Glutamatergic neuron (in vitro differentiated cells): ENCODE data around the gene IL9. TPM values are rescaled to one million over a fixed set of nuclear protein-coding genes. Genes with fewer than 3 reads are reported as not detected.

Experiments
- DNase-seq: peaks from one replicate; pipeline ENCODE4 v3.0.0; 2022
- H3K27ac Mint-ChIP-seq: one replicate; pipeline ENCODE4 v1.8.0; 2020; ENCODE audit warnings: mild to moderate bottlenecking, mixed read lengths, inconsistent platforms; ENCODE audit not compliant: unreplicated experiment
- H3K27me3 Mint-ChIP-seq: one replicate; pipeline ENCODE4 v1.8.0; 2020; ENCODE audit warnings: mild to moderate bottlenecking, moderate library complexity, mixed read lengths, inconsistent platforms; ENCODE audit not compliant: unreplicated experiment
- H3K36me3 Mint-ChIP-seq: one replicate; pipeline ENCODE4 v1.8.0; 2020; ENCODE audit warnings: mild to moderate bottlenecking, mixed read lengths, inconsistent platforms; ENCODE audit not compliant: unreplicated experiment
- H3K4me1 Mint-ChIP-seq: one replicate; pipeline ENCODE4 v1.8.0; 2020; ENCODE audit warnings: mild to moderate bottlenecking, low read depth, mixed read lengths, inconsistent platforms; ENCODE audit not compliant: unreplicated experiment
- H3K4me3 Mint-ChIP-seq: one replicate; pipeline ENCODE4 v1.8.0; 2020; ENCODE audit warnings: mild to moderate bottlenecking, mixed read lengths, inconsistent platforms; ENCODE audit not compliant: unreplicated experiment
- H3K9me3 Mint-ChIP-seq: one replicate; pipeline ENCODE4 v1.8.0; 2020; ENCODE audit warnings: mild to moderate bottlenecking, moderate library complexity, mixed read lengths, inconsistent platforms; ENCODE audit not compliant: unreplicated experiment
- total RNA-seq: library from RNA; stranded (reverse); fragmentation: NEBNext Ultra II Directional; extraction: Animal tissue kit (Norgen Biotek cat#: 25700); gene quantifications from one replicate; pipeline ENCODE4 v1.2.1, GENCODE V29; 2021; ENCODE audit not compliant: unreplicated experiment
- TF ChIP-seq, protein P1 (sequence below): fragments of 200-600 bp; sonication (generic); IDR thresholded peaks from one replicate; pipeline ENCODE4 v1.5.0; 2021; ENCODE audit not compliant: partially characterized antibody, unreplicated experiment

The IL9 gene
- total RNA-seq, 1 donor from 2014 or later = not detected

- Mint-ChIP-seq H3K36me3 (peaks cover 7% of the 10 kb centered on the region), H3K4me3 (no peak overlapping the region), H3K27ac (no peak overlapping the region), H3K4me1 (peaks cover 4% of the 10 kb centered on the region), H3K27me3 (peaks cover 2% of the 10 kb centered on the region), H3K9me3 (peaks cover 2% of the 10 kb centered on the region)
- no peak for DNase-seq
- TF ChIP-seq, protein P1, sequence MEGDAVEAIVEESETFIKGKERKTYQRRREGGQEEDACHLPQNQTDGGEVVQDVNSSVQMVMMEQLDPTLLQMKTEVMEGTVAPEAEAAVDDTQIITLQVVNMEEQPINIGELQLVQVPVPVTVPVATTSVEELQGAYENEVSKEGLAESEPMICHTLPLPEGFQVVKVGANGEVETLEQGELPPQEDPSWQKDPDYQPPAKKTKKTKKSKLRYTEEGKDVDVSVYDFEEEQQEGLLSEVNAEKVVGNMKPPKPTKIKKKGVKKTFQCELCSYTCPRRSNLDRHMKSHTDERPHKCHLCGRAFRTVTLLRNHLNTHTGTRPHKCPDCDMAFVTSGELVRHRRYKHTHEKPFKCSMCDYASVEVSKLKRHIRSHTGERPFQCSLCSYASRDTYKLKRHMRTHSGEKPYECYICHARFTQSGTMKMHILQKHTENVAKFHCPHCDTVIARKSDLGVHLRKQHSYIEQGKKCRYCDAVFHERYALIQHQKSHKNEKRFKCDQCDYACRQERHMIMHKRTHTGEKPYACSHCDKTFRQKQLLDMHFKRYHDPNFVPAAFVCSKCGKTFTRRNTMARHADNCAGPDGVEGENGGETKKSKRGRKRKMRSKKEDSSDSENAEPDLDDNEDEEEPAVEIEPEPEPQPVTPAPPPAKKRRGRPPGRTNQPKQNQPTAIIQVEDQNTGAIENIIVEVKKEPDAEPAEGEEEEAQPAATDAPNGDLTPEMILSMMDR = no peak
These were observed 51.9 kb downstream of the IL9 start for GRCh38 chr5:135843571-135844337.

GRCh38 chr5:135842737-135843136 lies 52.9 kb downstream of the IL9 start:
- Mint-ChIP-seq H3K36me3 (peaks cover 12% of the 10 kb centered on the region), H3K9me3 (peaks cover 2% of the 10 kb centered on the region), H3K4me3 (no peak overlapping the region), H3K4me1 (peaks cover 4% of the 10 kb centered on the region), H3K27ac (no peak overlapping the region), H3K27me3 (peaks cover 2% of the 10 kb centered on the region)
- DNase-seq = no peak
- TF ChIP-seq, protein P1 = no peak

Other genes with a start within 250 kb of the IL9 start
- 1.7 TPM for gene SLC25A48, start 61.2 kb downstream of the IL9 start, total RNA-seq
- gene LECT2, start 59.1 kb upstream of the IL9 start, total RNA-seq = not detected
- 2.3 TPM for gene TGFBI, start 133.1 kb upstream of the IL9 start, total RNA-seq
- gene SMAD5, start 237.0 kb upstream of the IL9 start, total RNA-seq = 36.9 TPM